Subcutaneous adipose tissue (tissue), 4 donors: ENCODE data around the gene PPIB. TPM values are rescaled to one million over a fixed set of nuclear protein-coding genes. Genes with fewer than 3 reads are reported as not detected.

ENCODE experiments used
- CTCF ChIP-seq: fragments of 450-650 bp; IDR thresholded peaks from one replicate; pipeline ENCODE4 v1.5.1; 2016; ENCODE audit warnings: low read depth, mild to moderate bottlenecking, control low read depth, antibody characterized with exemption, moderate library complexity
- total RNA-seq, 4 donors: library from RNA; depleted of rRNA; stranded (reverse); fragments of >200 nt; gene quantifications; one replicate each; pipeline ENCODE4 v1.1.0, GENCODE V29; 2016

Gene PPIB
- total RNA-seq, 4 donors from 2014 or later: 224 to 292 (median 246) TPM

- no peak for TF ChIP-seq CTCF
Measured at GRCh38 chr15:64191971-64192830, 29.4 kb upstream of the PPIB start.

DNA sequence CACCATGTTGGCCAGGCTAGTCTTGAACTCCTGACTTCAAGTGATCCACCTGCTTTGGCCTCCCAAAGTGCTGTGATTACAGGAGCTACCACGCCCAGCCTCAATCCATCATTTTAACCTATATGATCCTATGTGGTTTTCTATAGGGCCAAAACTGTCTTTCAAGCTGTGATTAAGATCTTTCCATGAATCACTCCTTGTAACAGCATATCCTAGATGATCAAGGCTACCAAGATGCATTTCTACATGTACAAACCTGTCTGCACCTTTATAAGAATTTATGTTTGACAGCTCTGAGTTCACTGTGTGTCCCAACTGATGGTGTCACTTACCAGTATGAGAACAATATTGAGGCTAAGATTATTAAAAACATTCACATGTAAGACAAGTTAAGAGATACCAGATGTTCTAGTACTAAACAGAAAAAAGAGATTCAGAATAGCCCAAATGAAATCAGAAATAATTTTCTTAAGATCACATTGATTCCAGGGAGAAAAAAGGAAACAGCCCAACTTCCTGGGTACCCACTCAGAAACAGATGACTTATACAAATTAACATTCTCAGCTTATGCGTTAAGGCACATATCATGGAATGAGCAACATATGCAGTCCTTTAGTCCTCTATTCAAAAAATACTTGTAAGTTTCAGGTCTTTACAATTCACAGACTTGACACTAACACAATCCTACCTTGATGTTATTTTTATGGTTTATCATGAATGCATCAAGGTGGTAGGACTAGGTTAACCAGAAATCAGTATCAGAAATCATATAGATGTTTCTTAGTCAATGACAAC is 24.8 kb upstream of the PPIB start:
- TF ChIP-seq CTCF: no peak

DNA sequence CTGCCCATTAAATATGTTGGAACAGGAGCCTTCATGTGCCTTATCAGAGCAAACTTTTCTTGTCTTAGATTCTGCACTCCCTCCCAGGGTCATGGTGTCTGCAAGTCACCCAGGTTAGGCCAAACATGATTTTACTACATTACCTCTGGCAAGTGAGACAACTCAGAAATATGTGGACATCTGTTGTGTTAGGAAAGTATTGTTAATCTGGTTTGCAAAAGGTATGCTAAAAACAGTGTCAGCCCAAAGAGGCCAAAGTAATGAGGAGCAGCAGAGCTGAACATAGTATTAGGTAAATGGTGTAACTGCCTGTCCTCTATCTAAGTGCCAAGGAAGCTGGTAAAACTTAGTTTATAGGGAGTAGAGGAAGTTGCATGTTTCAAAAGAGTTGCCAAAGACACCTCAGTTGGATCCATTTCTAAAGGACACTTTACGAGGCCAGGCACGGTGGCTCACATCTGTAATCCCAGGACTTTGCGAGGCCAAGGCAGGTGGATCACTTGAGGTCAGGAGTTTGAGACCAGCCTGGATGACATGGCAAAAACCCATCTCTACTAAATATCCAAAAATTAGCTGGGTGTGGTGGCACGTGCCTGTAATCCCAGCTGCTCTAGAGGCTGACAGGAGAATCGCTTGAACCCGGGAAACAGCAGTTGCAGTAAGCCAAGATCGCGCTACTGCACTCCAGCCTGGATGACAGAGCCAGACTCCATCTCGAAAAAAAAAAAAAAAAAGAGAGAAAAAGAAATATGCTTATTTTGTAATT is 22.5 kb upstream of the PPIB start:
- TF ChIP-seq CTCF: no peak

- TF ChIP-seq CTCF: no peak
Measured at GRCh38 chr15:64182859-64183370, 20.1 kb upstream of the PPIB start.

DNA sequence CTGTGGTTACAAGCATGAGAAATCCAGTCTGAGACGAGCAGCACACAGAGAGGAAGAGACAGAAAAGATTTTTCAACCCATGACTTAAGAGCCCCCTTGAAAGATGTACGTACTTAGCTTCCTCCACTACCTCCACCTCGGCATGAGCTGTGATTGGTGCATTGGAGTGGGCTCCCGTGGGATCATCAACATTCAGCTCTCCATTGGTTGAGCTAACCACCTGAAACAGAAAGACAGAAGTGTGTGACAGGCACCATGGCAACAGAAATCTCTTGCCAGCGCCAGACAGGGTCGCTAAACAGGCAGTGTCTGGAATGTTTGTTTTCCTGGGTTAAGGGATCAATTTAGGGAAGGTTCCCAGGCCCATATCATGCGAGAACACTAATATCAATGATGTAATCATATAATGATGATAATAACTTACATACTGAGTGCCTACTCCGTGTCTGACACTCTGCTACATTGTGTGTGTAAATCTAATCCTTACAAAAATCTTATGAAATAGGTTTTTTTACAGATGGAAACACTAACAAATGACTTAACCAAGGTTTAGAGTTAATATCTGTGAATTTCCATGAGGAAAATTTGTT is 17.5 kb upstream of the PPIB start:
- no peak for TF ChIP-seq CTCF

DNA sequence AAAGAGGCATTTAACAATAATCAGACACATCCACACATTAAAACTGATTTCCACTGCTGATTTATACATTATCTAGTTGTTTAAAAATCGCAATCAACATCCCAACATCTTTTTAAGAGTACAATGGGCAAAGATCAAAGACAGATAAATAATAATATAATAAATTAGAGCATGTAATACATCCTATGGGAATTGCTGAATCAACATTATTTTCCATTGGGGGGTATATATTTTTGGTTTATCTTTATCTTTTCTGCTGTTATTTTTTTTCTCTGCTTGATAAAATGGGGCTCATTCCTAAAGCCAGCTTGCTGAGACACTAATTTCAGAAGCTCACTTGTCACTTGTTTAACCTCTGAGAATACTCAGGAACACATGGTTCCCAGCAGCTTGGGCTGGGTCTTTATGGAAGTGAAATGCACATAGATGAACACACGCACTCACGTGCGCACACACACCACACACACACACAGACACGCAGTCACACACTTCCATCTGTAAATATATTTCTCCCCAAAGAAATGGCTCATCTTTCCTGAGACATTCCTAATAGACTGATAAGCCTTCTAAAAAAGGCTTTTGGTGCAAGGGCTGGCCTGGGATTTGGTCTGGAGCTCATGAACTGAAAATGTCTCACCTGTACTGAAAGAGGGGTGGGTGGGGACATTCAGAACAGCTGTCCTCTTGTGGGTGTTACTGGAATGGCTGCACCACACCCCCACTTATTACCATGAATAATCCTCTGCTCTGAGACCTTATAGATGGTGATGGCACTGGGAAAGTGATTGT is 3.5 kb upstream of the PPIB start:
- TF ChIP-seq CTCF: no peak
